Memory B cell (primary cell): ENCODE data around the gene UBE2D1.

Experiments
- ATAC-seq: fragments of 150-1000 bp; cut with Tn5 transposase; 2 replicates; pipeline ENCODE4 v1.10.0; 2021; ENCODE audit warnings: low read depth, mild to moderate bottlenecking, moderate library complexity
- DNase-seq, 2 donors: peaks; one replicate each; pipeline ENCODE4 v3.0.0; 2022; ENCODE audit warnings: low spot score in 2 of 2
- H3K27ac Mint-ChIP-seq: one replicate; pipeline ENCODE4 v1.8.0; 2022; ENCODE audit warnings: mild to moderate bottlenecking, moderate library complexity, mixed read lengths
- H3K27me3 Mint-ChIP-seq: one replicate; pipeline ENCODE4 v1.8.0; 2022; ENCODE audit warnings: mixed read lengths
- H3K36me3 Mint-ChIP-seq: one replicate; pipeline ENCODE4 v1.8.0; 2022; ENCODE audit warnings: mild to moderate bottlenecking, mixed read lengths
- H3K4me1 Mint-ChIP-seq: one replicate; pipeline ENCODE4 v1.8.0; 2022; ENCODE audit warnings: mixed read lengths
- H3K4me3 Mint-ChIP-seq: one replicate; pipeline ENCODE4 v1.8.0; 2022; ENCODE audit warnings: mild to moderate bottlenecking, moderate library complexity, mixed read lengths
- H3K9me3 Mint-ChIP-seq: one replicate; pipeline ENCODE4 v1.8.0; 2022; ENCODE audit warnings: mixed read lengths

Gene UBE2D1

GRCh38 chr10:58382489-58382995, 47.7 kb downstream of the UBE2D1 start:
- Mint-ChIP-seq H3K9me3 (no peaks in the 10 kb centered on the region), H3K27ac (peak overlapping the region; percentile 97), H3K27me3 (no peaks in the 10 kb centered on the region), H3K4me1 (peaks cover 19% of the 10 kb centered on the region), H3K4me3 (no peak overlapping the region), H3K36me3 (peaks cover 3% of the 10 kb centered on the region)
- ATAC-seq, result no peak
- DNase-seq, result no peak

- DNase-seq (peak in 1 of 2 donors; percentile 74), ATAC-seq (peak; percentile 68)
- H3K27ac Mint-ChIP-seq, result peak overlapping the region; percentile 97
- peaks cover 20% of the 10 kb centered on the region for H3K4me1 Mint-ChIP-seq
- peak overlapping the region; percentile 100 for H3K4me3 Mint-ChIP-seq
- peaks cover 3% of the 10 kb centered on the region for H3K36me3 Mint-ChIP-seq
- H3K27me3 Mint-ChIP-seq, result no peaks in the 10 kb centered on the region
- H3K9me3 Mint-ChIP-seq, result no peaks in the 10 kb centered on the region
Measured at GRCh38 chr10:58384095-58384494, 49.3 kb downstream of the UBE2D1 start.

- H3K9me3 Mint-ChIP-seq, result no peaks in the 10 kb centered on the region
- ATAC-seq (peak; percentile 2), DNase-seq (peak in 1 of 2 donors; percentile 28)
- H3K27me3 Mint-ChIP-seq, result no peaks in the 10 kb centered on the region
- H3K36me3 Mint-ChIP-seq, result peaks cover 6% of the 10 kb centered on the region
- H3K4me3 Mint-ChIP-seq, result peak overlapping the region; percentile 100
- peaks cover 20% of the 10 kb centered on the region for H3K4me1 Mint-ChIP-seq
- H3K27ac Mint-ChIP-seq, result peak overlapping the region; percentile 97
Measured at GRCh38 chr10:58384544-58384998, 49.8 kb downstream of the UBE2D1 start.

GRCh38 chr10:58384999-58385783, 50.4 kb downstream of the UBE2D1 start, which contains the start of gene TFAM:
TFAM (plus strand) TSS chr10:58385410; CDS start chr10:58385548, 138 bp downstream.
- no peaks in the 10 kb centered on the region for H3K27me3 Mint-ChIP-seq

GRCh38 chr10:58385784-58386112, 50.9 kb downstream of the UBE2D1 start:
- Mint-ChIP-seq H3K4me3 (peak overlapping the region; percentile 100), H3K9me3 (no peaks in the 10 kb centered on the region), H3K4me1 (peaks cover 25% of the 10 kb centered on the region), H3K36me3 (peaks cover 11% of the 10 kb centered on the region), H3K27ac (peak overlapping the region; percentile 97), H3K27me3 (no peaks in the 10 kb centered on the region)
- no peak for ATAC-seq
- no peak for DNase-seq

More at GRCh38 chr10:58384999-58385783, 50.4 kb downstream of the UBE2D1 start, which contains the start of gene TFAM:
- ATAC-seq (peak; percentile 78), DNase-seq (peak; percentile 97 to 98)
- Mint-ChIP-seq H3K9me3 (no peaks in the 10 kb centered on the region), H3K4me1 (peaks cover 24% of the 10 kb centered on the region), H3K4me3 (peak within 1 kb of the TSS; percentile 100), H3K27ac (peak within 1 kb of the TSS; percentile 97), H3K36me3 (peaks cover 10% of the 10 kb centered on the region)

GRCh38 chr10:58389024-58389423, 54.2 kb downstream of the UBE2D1 start:
- Mint-ChIP-seq H3K9me3 (no peaks in the 10 kb centered on the region), H3K27ac (no peak overlapping the region), H3K4me3 (no peak overlapping the region), H3K4me1 (peaks cover 17% of the 10 kb centered on the region), H3K27me3 (no peaks in the 10 kb centered on the region), H3K36me3 (peaks cover 20% of the 10 kb centered on the region)
- DNase-seq, result no peak
- ATAC-seq, result no peak

- H3K4me3 Mint-ChIP-seq, result no peak overlapping the region
- H3K4me1 Mint-ChIP-seq, result peaks cover 5% of the 10 kb centered on the region
- H3K9me3 Mint-ChIP-seq, result no peaks in the 10 kb centered on the region
- no peaks in the 10 kb centered on the region for H3K27me3 Mint-ChIP-seq
- ATAC-seq (no peak), DNase-seq (no peak)
- H3K36me3 Mint-ChIP-seq, result peaks cover 31% of the 10 kb centered on the region
- H3K27ac Mint-ChIP-seq, result no peak overlapping the region
Measured at GRCh38 chr10:58393317-58393716, 58.5 kb downstream of the UBE2D1 start.

- no peak overlapping the region for H3K4me3 Mint-ChIP-seq
- no peak for ATAC-seq
Measured at GRCh38 chr10:58394471-58394870, 59.7 kb downstream of the UBE2D1 start.

GRCh38 chr10:58396057-58396456, 61.3 kb downstream of the UBE2D1 start:
- Mint-ChIP-seq H3K4me1 (no peaks in the 10 kb centered on the region), H3K27ac (no peak overlapping the region), H3K27me3 (no peaks in the 10 kb centered on the region), H3K36me3 (peaks cover 27% of the 10 kb centered on the region), H3K4me3 (no peak overlapping the region), H3K9me3 (no peaks in the 10 kb centered on the region)
- DNase-seq, result no peak
- ATAC-seq, result no peak

More at GRCh38 chr10:58394471-58394870, 59.7 kb downstream of the UBE2D1 start:
- H3K9me3 Mint-ChIP-seq, result no peaks in the 10 kb centered on the region
- peaks cover 5% of the 10 kb centered on the region for H3K4me1 Mint-ChIP-seq
- H3K36me3 Mint-ChIP-seq, result peaks cover 32% of the 10 kb centered on the region
- H3K27ac Mint-ChIP-seq, result no peak overlapping the region
- no peak for DNase-seq
- no peaks in the 10 kb centered on the region for H3K27me3 Mint-ChIP-seq

GRCh38 chr10:58397830-58398229, 63.0 kb downstream of the UBE2D1 start:
- no peak for DNase-seq
- Mint-ChIP-seq H3K27ac (no peak overlapping the region), H3K4me1 (no peaks in the 10 kb centered on the region), H3K36me3 (peaks cover 24% of the 10 kb centered on the region), H3K27me3 (no peaks in the 10 kb centered on the region), H3K4me3 (no peak overlapping the region), H3K9me3 (no peaks in the 10 kb centered on the region)
- ATAC-seq, result no peak

GRCh38 chr10:58399410-58399809, 64.6 kb downstream of the UBE2D1 start:
- no peak for DNase-seq

GRCh38 chr10:58400609-58401008, 65.8 kb downstream of the UBE2D1 start:
- Mint-ChIP-seq H3K4me3 (no peak overlapping the region), H3K27me3 (no peaks in the 10 kb centered on the region), H3K9me3 (no peaks in the 10 kb centered on the region), H3K27ac (no peak overlapping the region), H3K36me3 (peaks cover 17% of the 10 kb centered on the region), H3K4me1 (no peaks in the 10 kb centered on the region)
- no peak for DNase-seq
- no peak for ATAC-seq

More at GRCh38 chr10:58399410-58399809, 64.6 kb downstream of the UBE2D1 start:
- H3K27ac Mint-ChIP-seq, result no peak overlapping the region
- H3K36me3 Mint-ChIP-seq, result peaks cover 22% of the 10 kb centered on the region
- no peaks in the 10 kb centered on the region for H3K27me3 Mint-ChIP-seq
- ATAC-seq, result no peak
- no peaks in the 10 kb centered on the region for H3K4me1 Mint-ChIP-seq
- H3K9me3 Mint-ChIP-seq, result no peaks in the 10 kb centered on the region
- no peak overlapping the region for H3K4me3 Mint-ChIP-seq

GRCh38 chr10:58404001-58404400, 69.2 kb downstream of the UBE2D1 start:
- Mint-ChIP-seq H3K4me1 (no peaks in the 10 kb centered on the region), H3K4me3 (no peak overlapping the region), H3K27ac (no peak overlapping the region), H3K9me3 (no peaks in the 10 kb centered on the region), H3K27me3 (no peaks in the 10 kb centered on the region), H3K36me3 (peaks cover 8% of the 10 kb centered on the region)
- DNase-seq, result no peak
- no peak for ATAC-seq

- Mint-ChIP-seq H3K4me3 (no peak overlapping the region), H3K4me1 (no peaks in the 10 kb centered on the region), H3K9me3 (peaks cover 2% of the 10 kb centered on the region), H3K27me3 (no peaks in the 10 kb centered on the region), H3K36me3 (peaks cover 2% of the 10 kb centered on the region), H3K27ac (no peak overlapping the region)
- ATAC-seq (no peak), DNase-seq (no peak)
Measured at GRCh38 chr10:58409956-58410610, 75.3 kb downstream of the UBE2D1 start.
